Measurements from ENCODE around the gene PTPN21.

PTPN21 gene

GRCh38 chr14:88463318-88463717 lies 91.5 kb downstream of the PTPN21 start:
- DNase-seq = no peak

- no peak for DNase-seq
These were observed 99.9 kb downstream of the PTPN21 start for GRCh38 chr14:88454886-88455285.

GRCh38 chr14:88452231-88452630 lies 102.6 kb downstream of the PTPN21 start:
- no peak for DNase-seq

GRCh38 chr14:88439088-88439487 lies 115.7 kb downstream of the PTPN21 start:
- no peak for DNase-seq

GRCh38 chr14:88437658-88438057 lies 117.1 kb downstream of the PTPN21 start:
- DNase-seq = no peak

- no peak for DNase-seq
These were observed 123.8 kb downstream of the PTPN21 start for GRCh38 chr14:88430976-88431375.

GRCh38 chr14:88426271-88426670 lies 128.5 kb downstream of the PTPN21 start:
- DNase-seq = no peak

- no peak for DNase-seq
These were observed 130.2 kb downstream of the PTPN21 start for GRCh38 chr14:88424573-88424972.

- no peak for DNase-seq
These were observed 131.7 kb downstream of the PTPN21 start for GRCh38 chr14:88422919-88423650.

- DNase-seq = no peak
These were observed 132.8 kb downstream of the PTPN21 start for GRCh38 chr14:88422047-88422446.

GRCh38 chr14:88421286-88421685 lies 133.5 kb downstream of the PTPN21 start:
- DNase-seq = no peak

- no peak for DNase-seq
These were observed 134.6 kb downstream of the PTPN21 start for GRCh38 chr14:88420187-88420586.

- DNase-seq = no peak
These were observed 137.2 kb downstream of the PTPN21 start for GRCh38 chr14:88417594-88417993.
